ENCODE data around the gene STOML1. TPM values are rescaled to one million over a fixed set of nuclear protein-coding genes. Genes with fewer than 3 reads are reported as not detected.

STOML1 gene
- total RNA-seq, 1 experiment from 2014 or later: 10.1 TPM

- H3K4me2 ChIP-seq (ENCODE audit: low read length): no peak overlapping the region
- ChIA-PET CTCF (no interaction called here), POLR2A (ENCODE audit: unreplicated experiment) (no interaction called here)
- H3F3A ChIP-seq (ENCODE audit: low read length, unreplicated experiment): no peaks in the 10 kb centered on the region
- H3K9me2 ChIP-seq (replicated peaks; ENCODE audit: low read length): no peaks in the 10 kb centered on the region
- intact Hi-C loops (cut with micrococcal nuclease): no loop called here
- peaks cover 21% of the 10 kb centered on the region; the same call in 1 of the 2 replicates for H3K79me2 ChIP-seq (ENCODE audit: low read length)
- ATAC-seq (no peak), DNase-seq (no peak)
- no peak overlapping the region for H2AFZ ChIP-seq (ENCODE audit: low read length)
- H3K9me3 ChIP-seq (ENCODE audit: low read length): no peaks in the 10 kb centered on the region
- no peak overlapping the region for H3K4me3 ChIP-seq (ENCODE audit: low read length)
- no peak overlapping the region for H3K27ac ChIP-seq (ENCODE audit: low read length)
- no peaks in the 10 kb centered on the region for H3K36me3 ChIP-seq (ENCODE audit: low read depth, low read length)
- H4K20me1 ChIP-seq (ENCODE audit: low read length): no peaks in the 10 kb centered on the region
- no TSS peak for BruUV-seq (replicated peaks)
- TF ChIP-seq EZH2phosphoT487 (IDR thresholded peaks at IDR 0.05; ENCODE audit: borderline replicate concordance, low read length) (no peak), CTCF (conservative IDR thresholded peaks at IDR 0.05; ENCODE audit: low read depth, low read length) (no peak), EZH2 (IDR thresholded peaks at IDR 0.05; ENCODE audit: low read length, unreplicated experiment) (no peak)
- no peak overlapping the region for H3K9ac ChIP-seq (ENCODE audit: low read length)
- peaks cover 16% of the 10 kb centered on the region for H3K4me1 ChIP-seq (ENCODE audit: insufficient read depth, low read length)
- no peaks in the 10 kb centered on the region for H3K27me3 ChIP-seq (ENCODE audit: low read length)
Measured at GRCh38 chr15:74013374-74013894, 21.3 kb upstream of the STOML1 start.

DNA sequence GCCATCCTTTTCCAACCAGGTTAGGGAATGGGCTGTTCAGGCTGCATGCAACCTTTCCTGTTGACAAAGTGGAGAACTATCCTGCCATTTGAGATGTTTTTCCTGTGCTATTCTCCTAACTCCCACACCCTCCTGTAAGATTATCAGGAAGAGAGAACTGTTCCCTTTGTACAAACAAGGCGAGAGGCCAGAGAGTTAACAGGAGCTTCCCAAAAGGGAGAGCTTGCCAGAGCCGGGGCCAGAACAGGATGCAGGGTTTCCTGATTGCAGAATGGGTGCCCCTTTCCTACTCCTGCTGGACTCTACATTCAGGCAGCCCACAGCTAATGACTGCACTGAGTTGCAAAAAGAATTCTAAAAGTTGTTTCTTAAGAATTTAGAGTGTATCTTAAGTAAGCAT is 19.5 kb upstream of the STOML1 start:
- CTCF ChIA-PET: no interaction called here
- intact Hi-C loops (cut with micrococcal nuclease): no loop called here
- H3K27me3 ChIP-seq (ENCODE audit: low read length): no peaks in the 10 kb centered on the region
- H3F3A ChIP-seq (ENCODE audit: low read length, unreplicated experiment): no peaks in the 10 kb centered on the region
- ATAC-seq (peak; percentile 85), DNase-seq (peak; percentile 43)
- no peaks in the 10 kb centered on the region for H3K9me3 ChIP-seq (ENCODE audit: low read length)
- no peak overlapping the region for H3K9ac ChIP-seq (ENCODE audit: low read length)
- peaks cover 30% of the 10 kb centered on the region; the same call in 1 of the 2 replicates for H3K79me2 ChIP-seq (ENCODE audit: low read length)
- no peak for TF ChIP-seq EZH2phosphoT487 (IDR thresholded peaks at IDR 0.05; ENCODE audit: borderline replicate concordance, low read length)
- no peak for TF ChIP-seq EZH2 (IDR thresholded peaks at IDR 0.05; ENCODE audit: low read length, unreplicated experiment)
- TF ChIP-seq CTCF (conservative IDR thresholded peaks at IDR 0.05; ENCODE audit: low read depth, low read length): no peak
- H3K36me3 ChIP-seq (ENCODE audit: low read depth, low read length): peaks cover 4% of the 10 kb centered on the region; the same call in 1 of the 2 replicates
- H3K4me3 ChIP-seq (ENCODE audit: low read length): no peak overlapping the region
- H2AFZ ChIP-seq (ENCODE audit: low read length): no peak overlapping the region
- H3K4me2 ChIP-seq (ENCODE audit: low read length): peak overlapping the region; percentile 44
- no peak overlapping the region for H3K27ac ChIP-seq (ENCODE audit: low read length)
- BruUV-seq (replicated peaks): no TSS peak
- H4K20me1 ChIP-seq (ENCODE audit: low read length): no peaks in the 10 kb centered on the region
- POLR2A ChIA-PET (ENCODE audit: unreplicated experiment): interaction anchor here (0.6 kb wide), 1 partner anchor 17 kb away, joined by 3 read pairs; no protein-coding TSS in a partner anchor
- peaks cover 25% of the 10 kb centered on the region for H3K4me1 ChIP-seq (ENCODE audit: insufficient read depth, low read length)
- H3K9me2 ChIP-seq (replicated peaks; ENCODE audit: low read length): no peaks in the 10 kb centered on the region

GRCh38 chr15:74010929-74011540 is 18.9 kb upstream of the STOML1 start:
- BruUV-seq (replicated peaks): no TSS peak
- Histone ChIP-seq H3F3A (ENCODE audit: low read length, unreplicated experiment) (no peaks in the 10 kb centered on the region), H3K9ac (ENCODE audit: low read length) (no peak overlapping the region), H3K36me3 (ENCODE audit: low read depth, low read length) (peaks cover 5% of the 10 kb centered on the region; the same call in 1 of the 2 replicates), H3K4me2 (ENCODE audit: low read length) (peak overlapping the region; percentile 44), H3K4me3 (ENCODE audit: low read length) (no peak overlapping the region), H3K27ac (ENCODE audit: low read length) (no peak overlapping the region), H3K79me2 (ENCODE audit: low read length) (peaks cover 32% of the 10 kb centered on the region; the same call in 1 of the 2 replicates), H4K20me1 (ENCODE audit: low read length) (no peaks in the 10 kb centered on the region), H3K9me3 (ENCODE audit: low read length) (no peaks in the 10 kb centered on the region), H3K4me1 (ENCODE audit: insufficient read depth, low read length) (peaks cover 25% of the 10 kb centered on the region), H3K9me2 (replicated peaks; ENCODE audit: low read length) (no peaks in the 10 kb centered on the region), H2AFZ (ENCODE audit: low read length) (no peak overlapping the region), H3K27me3 (ENCODE audit: low read length) (no peaks in the 10 kb centered on the region)
- POLR2A ChIA-PET (ENCODE audit: unreplicated experiment): no interaction called here
- no peak for TF ChIP-seq EZH2phosphoT487 (IDR thresholded peaks at IDR 0.05; ENCODE audit: borderline replicate concordance, low read length)
- TF ChIP-seq EZH2 (IDR thresholded peaks at IDR 0.05; ENCODE audit: low read length, unreplicated experiment): no peak
- TF ChIP-seq CTCF (conservative IDR thresholded peaks at IDR 0.05; ENCODE audit: low read depth, low read length): no peak
- no peak for ATAC-seq
- CTCF ChIA-PET: no interaction called here
- intact Hi-C loops (cut with micrococcal nuclease): no loop called here
- no peak for DNase-seq

Data from PC-3 (cell line).